Sigmoid colon (tissue), 4 donors: ENCODE data around the gene MTTP.

ENCODE experiments used
- EP300 ChIP-seq, 4 donors: sonication (generic); formaldehyde crosslinking; IDR thresholded peaks; one replicate each; pipeline ENCODE4 v1.6.1; 2017; ENCODE audit warnings: antibody characterized with exemption in 4 of 4
- POLR2A ChIP-seq, 2 donors: fragments of 450-650 bp; IDR thresholded peaks; one replicate each; pipeline ENCODE4 v1.6.1; 2016; ENCODE audit warnings: antibody characterized with exemption in 2 of 2, mild to moderate bottlenecking in 2 of 2, moderate library complexity in 2 of 2
- POLR2AphosphoS5 ChIP-seq, 4 donors: sonication (generic); formaldehyde crosslinking; IDR thresholded peaks; one replicate each; pipeline ENCODE4 v1.6.1; 2017; ENCODE audit warnings: antibody characterized with exemption in 4 of 4
- TF ChIP-seq, protein P1 (sequence below), 4 experiments: fragments of 450-650 bp in 3 of 4; fragments of 200-600 bp in 1 of 4; IDR thresholded peaks; one replicate each; pipeline ENCODE4 v1.5.1; 2016 to 2019; ENCODE audit warnings: antibody characterized with exemption in 4 of 4, mild to moderate bottlenecking in 3 of 4, moderate library complexity in 2 of 4

DNA sequence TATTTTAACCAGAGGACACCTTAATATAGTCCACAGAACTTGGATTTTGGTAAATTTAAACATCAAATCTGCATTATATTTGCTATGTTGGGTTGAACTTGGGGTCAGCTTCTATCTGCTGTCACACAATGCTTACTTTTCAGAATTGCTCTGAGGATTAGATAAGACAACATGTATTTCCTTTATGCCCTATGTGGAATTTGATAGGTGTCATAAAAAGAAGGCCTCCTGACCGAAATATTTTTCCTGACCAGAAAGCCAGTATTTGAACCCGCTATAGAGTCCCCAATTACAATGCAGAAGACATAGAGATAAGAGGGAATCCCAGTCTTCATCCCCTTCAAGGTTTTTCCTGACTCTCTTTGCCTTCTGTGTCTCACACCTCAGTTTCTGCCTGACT lies 4.1 kb downstream of the MTTP start:
- TF ChIP-seq, protein P1, sequence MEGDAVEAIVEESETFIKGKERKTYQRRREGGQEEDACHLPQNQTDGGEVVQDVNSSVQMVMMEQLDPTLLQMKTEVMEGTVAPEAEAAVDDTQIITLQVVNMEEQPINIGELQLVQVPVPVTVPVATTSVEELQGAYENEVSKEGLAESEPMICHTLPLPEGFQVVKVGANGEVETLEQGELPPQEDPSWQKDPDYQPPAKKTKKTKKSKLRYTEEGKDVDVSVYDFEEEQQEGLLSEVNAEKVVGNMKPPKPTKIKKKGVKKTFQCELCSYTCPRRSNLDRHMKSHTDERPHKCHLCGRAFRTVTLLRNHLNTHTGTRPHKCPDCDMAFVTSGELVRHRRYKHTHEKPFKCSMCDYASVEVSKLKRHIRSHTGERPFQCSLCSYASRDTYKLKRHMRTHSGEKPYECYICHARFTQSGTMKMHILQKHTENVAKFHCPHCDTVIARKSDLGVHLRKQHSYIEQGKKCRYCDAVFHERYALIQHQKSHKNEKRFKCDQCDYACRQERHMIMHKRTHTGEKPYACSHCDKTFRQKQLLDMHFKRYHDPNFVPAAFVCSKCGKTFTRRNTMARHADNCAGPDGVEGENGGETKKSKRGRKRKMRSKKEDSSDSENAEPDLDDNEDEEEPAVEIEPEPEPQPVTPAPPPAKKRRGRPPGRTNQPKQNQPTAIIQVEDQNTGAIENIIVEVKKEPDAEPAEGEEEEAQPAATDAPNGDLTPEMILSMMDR (IDR thresholded peaks at IDR 0.05), result no peak
- TF ChIP-seq EP300 (IDR thresholded peaks at IDR 0.05) (no peak), POLR2A (IDR thresholded peaks at IDR 0.05) (no peak), POLR2AphosphoS5 (IDR thresholded peaks at IDR 0.05) (no peak)
